Gastroesophageal sphincter (tissue), 3 donors: Measurements from ENCODE around the gene CIAO1.

ENCODE experiments used
- EP300 ChIP-seq: sonication (generic); formaldehyde crosslinking; IDR thresholded peaks from one replicate; pipeline ENCODE4 v1.6.1; 2017; ENCODE audit warnings: antibody characterized with exemption, mild to moderate bottlenecking
- POLR2A ChIP-seq, 2 donors: fragments of 450-650 bp; IDR thresholded peaks; one replicate each; pipeline ENCODE4 v1.6.1; 2017; ENCODE audit warnings: antibody characterized with exemption in 2 of 2, mild to moderate bottlenecking in 2 of 2, moderate library complexity in 1 of 2
- POLR2AphosphoS5 ChIP-seq: sonication (generic); formaldehyde crosslinking; IDR thresholded peaks from one replicate; pipeline ENCODE4 v1.6.1; 2017; ENCODE audit warnings: antibody characterized with exemption
- TF ChIP-seq, protein P1 (sequence below), 4 experiments: fragments of 200-600 bp in 2 of 4; fragments of 450-650 bp in 2 of 4; sonication (generic) in 1 of 4; IDR thresholded peaks; one replicate each; pipeline ENCODE4 v1.5.1; 2017 to 2019; ENCODE audit warnings: antibody characterized with exemption in 4 of 4, mild to moderate bottlenecking in 2 of 4, moderate library complexity in 2 of 4

DNA sequence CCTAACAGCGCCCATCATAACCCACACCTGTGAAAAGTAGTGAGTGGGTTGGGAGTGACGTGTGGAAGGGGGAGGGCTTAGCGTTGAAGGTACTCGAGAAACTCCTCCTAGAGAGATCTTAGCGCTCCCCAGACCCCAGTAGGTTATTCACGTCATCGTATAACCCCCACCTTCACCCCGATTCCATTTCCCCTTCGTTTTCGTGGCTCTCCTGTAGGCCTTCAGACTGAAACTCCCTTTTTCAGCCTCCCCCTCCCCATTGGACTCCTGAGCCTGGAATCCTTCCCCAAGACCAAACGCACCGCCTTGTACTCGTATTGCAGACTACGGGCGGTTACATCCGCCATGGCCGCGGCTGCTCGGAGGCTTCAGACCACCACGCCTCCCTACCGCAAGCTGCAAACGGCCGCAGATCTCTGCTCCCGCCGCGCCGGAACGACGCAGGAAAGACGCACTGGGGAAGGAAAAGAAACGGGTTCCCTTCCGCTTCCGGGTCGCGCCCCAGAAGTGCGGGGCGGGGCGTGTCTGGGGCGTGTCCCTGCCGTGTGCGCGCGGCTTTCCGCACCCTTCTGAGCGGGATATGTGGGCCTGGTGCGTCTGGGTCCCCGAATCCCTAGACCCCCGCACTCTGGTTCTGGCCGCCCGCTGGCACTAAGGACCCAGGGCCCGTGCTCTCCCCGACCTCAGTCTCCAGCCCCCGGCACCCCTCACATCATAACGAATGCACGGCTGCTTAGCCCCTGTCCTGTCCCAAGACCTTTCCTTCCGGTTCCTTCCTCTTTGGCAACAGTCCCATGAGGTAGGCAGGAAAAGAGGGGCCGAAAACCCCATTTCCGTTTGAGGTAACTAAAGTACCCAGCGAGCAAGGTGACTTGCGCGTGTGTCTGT is 39.3 kb downstream of the CIAO1 start, which contains the start of gene SNRNP200:
- TF ChIP-seq POLR2A (IDR thresholded peaks at IDR 0.05) (peak; percentile 77), EP300 (no peak), POLR2AphosphoS5 (peak; percentile 92)
- TF ChIP-seq, protein P1, sequence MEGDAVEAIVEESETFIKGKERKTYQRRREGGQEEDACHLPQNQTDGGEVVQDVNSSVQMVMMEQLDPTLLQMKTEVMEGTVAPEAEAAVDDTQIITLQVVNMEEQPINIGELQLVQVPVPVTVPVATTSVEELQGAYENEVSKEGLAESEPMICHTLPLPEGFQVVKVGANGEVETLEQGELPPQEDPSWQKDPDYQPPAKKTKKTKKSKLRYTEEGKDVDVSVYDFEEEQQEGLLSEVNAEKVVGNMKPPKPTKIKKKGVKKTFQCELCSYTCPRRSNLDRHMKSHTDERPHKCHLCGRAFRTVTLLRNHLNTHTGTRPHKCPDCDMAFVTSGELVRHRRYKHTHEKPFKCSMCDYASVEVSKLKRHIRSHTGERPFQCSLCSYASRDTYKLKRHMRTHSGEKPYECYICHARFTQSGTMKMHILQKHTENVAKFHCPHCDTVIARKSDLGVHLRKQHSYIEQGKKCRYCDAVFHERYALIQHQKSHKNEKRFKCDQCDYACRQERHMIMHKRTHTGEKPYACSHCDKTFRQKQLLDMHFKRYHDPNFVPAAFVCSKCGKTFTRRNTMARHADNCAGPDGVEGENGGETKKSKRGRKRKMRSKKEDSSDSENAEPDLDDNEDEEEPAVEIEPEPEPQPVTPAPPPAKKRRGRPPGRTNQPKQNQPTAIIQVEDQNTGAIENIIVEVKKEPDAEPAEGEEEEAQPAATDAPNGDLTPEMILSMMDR (IDR thresholded peaks at IDR 0.05) = peak in 1 of 4 experiments; percentile 4
